Measurements from ENCODE around the gene KCNH8. TPM values are rescaled to one million over a fixed set of nuclear protein-coding genes. Genes with fewer than 3 reads are reported as not detected.

KCNH8 gene
- total RNA-seq, 1 experiment from 2014 or later = not detected

- intact Hi-C loops (cut with micrococcal nuclease) = no loop called here
- Mint-ChIP-seq H3K4me1 (ENCODE audit: insufficient read depth, unreplicated experiment) (no peaks in the 10 kb centered on the region), H3K9me3 (ENCODE audit: unreplicated experiment) (peaks cover 6% of the 10 kb centered on the region), H3K4me3 (ENCODE audit: unreplicated experiment) (no peak overlapping the region), H3K27ac (ENCODE audit: low read depth, unreplicated experiment) (no peak overlapping the region), H3K27me3 (ENCODE audit: insufficient read depth, unreplicated experiment) (peaks cover 9% of the 10 kb centered on the region), H3K36me3 (ENCODE audit: insufficient read depth, unreplicated experiment) (no peaks in the 10 kb centered on the region)
- BruUV-seq (replicated peaks) = no TSS peak
- ChIA-PET CTCF (no interaction called here), POLR2A (no interaction called here)
- no peak for TF ChIP-seq CTCF (IDR thresholded peaks at IDR 0.05; ENCODE audit: unreplicated experiment)
- no peak for DNase-seq (ENCODE audit: unreplicated experiment)
Observed at GRCh38 chr3:19114461-19114860, 33.8 kb upstream of the KCNH8 start.

- CTCF ChIA-PET = no interaction called here
- intact Hi-C loops (cut with micrococcal nuclease) = no loop called here
- DNase-seq (ENCODE audit: unreplicated experiment) = no peak
- no peak overlapping the region for H3K27ac Mint-ChIP-seq (ENCODE audit: low read depth, unreplicated experiment)
- no peaks in the 10 kb centered on the region for H3K36me3 Mint-ChIP-seq (ENCODE audit: insufficient read depth, unreplicated experiment)
- BruUV-seq (replicated peaks) = no TSS peak
- H3K4me3 Mint-ChIP-seq (ENCODE audit: unreplicated experiment) = no peak overlapping the region
- no peak for TF ChIP-seq CTCF (IDR thresholded peaks at IDR 0.05; ENCODE audit: unreplicated experiment)
- POLR2A ChIA-PET = interaction anchor here (0.6 kb wide), 1 partner anchor 113 kb away, joined by 3 read pairs; no protein-coding TSS in a partner anchor
- H3K4me1 Mint-ChIP-seq (ENCODE audit: insufficient read depth, unreplicated experiment) = no peaks in the 10 kb centered on the region
- peaks cover 6% of the 10 kb centered on the region for H3K9me3 Mint-ChIP-seq (ENCODE audit: unreplicated experiment)
- peaks cover 20% of the 10 kb centered on the region for H3K27me3 Mint-ChIP-seq (ENCODE audit: insufficient read depth, unreplicated experiment)
Observed at GRCh38 chr3:19116239-19116638, 32.1 kb upstream of the KCNH8 start.

- H3K9me3 Mint-ChIP-seq (ENCODE audit: unreplicated experiment) = no peaks in the 10 kb centered on the region
- DNase-seq (ENCODE audit: unreplicated experiment) = no peak
- BruUV-seq (replicated peaks) = no TSS peak
- peaks cover 18% of the 10 kb centered on the region for H3K27me3 Mint-ChIP-seq (ENCODE audit: insufficient read depth, unreplicated experiment)
- CTCF ChIA-PET = no interaction called here
- no peak for TF ChIP-seq CTCF (IDR thresholded peaks at IDR 0.05; ENCODE audit: unreplicated experiment)
- intact Hi-C loops (cut with micrococcal nuclease) = no loop called here
- H3K27ac Mint-ChIP-seq (ENCODE audit: low read depth, unreplicated experiment) = no peak overlapping the region
- POLR2A ChIA-PET = interaction anchor here (0.9 kb wide), 1 partner anchor 10 kb away, joined by 3 read pairs; no protein-coding TSS in a partner anchor
- H3K4me3 Mint-ChIP-seq (ENCODE audit: unreplicated experiment) = no peak overlapping the region
- H3K4me1 Mint-ChIP-seq (ENCODE audit: insufficient read depth, unreplicated experiment) = no peaks in the 10 kb centered on the region
- H3K36me3 Mint-ChIP-seq (ENCODE audit: insufficient read depth, unreplicated experiment) = no peaks in the 10 kb centered on the region
Observed at GRCh38 chr3:19124752-19125151, 23.6 kb upstream of the KCNH8 start.

DNA sequence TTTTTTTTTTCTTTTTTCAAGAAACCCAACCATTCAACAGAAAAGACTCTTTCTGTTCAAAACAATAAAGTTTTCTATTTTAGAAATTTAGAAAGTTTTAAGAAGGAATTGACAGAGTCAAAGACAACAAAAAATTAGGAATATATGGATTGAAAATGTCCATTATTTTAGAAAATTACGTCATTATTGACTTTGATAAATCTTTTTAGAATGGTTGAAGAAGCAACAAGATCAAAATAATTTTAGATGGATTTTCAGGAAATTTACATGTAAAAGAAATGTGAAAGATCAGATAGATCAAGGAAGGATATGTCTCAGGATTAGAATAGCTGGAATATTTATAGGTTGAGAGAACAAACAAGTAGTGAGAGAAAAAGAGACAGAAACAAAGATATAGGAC, 8.4 kb upstream of the KCNH8 start:
- Mint-ChIP-seq H3K27ac (ENCODE audit: low read depth, unreplicated experiment) (no peak overlapping the region), H3K36me3 (ENCODE audit: insufficient read depth, unreplicated experiment) (no peaks in the 10 kb centered on the region), H3K4me1 (ENCODE audit: insufficient read depth, unreplicated experiment) (no peaks in the 10 kb centered on the region), H3K4me3 (ENCODE audit: unreplicated experiment) (no peak overlapping the region), H3K27me3 (ENCODE audit: insufficient read depth, unreplicated experiment) (peaks cover 30% of the 10 kb centered on the region), H3K9me3 (ENCODE audit: unreplicated experiment) (no peaks in the 10 kb centered on the region)
- DNase-seq (ENCODE audit: unreplicated experiment) = no peak
- intact Hi-C loops (cut with micrococcal nuclease) = no loop called here
- ChIA-PET CTCF (no interaction called here), POLR2A (interaction anchor here (0.7 kb wide), 1 partner anchor 39 kb away, joined by 3 read pairs; no protein-coding TSS in a partner anchor)
- no peak for TF ChIP-seq CTCF (IDR thresholded peaks at IDR 0.05; ENCODE audit: unreplicated experiment)
- no TSS peak for BruUV-seq (replicated peaks)

Data from MCF 10A (cell line).